Neural progenitor cell (in vitro differentiated cells): ENCODE data around the gene ARHGAP42. TPM values are rescaled to one million over a fixed set of nuclear protein-coding genes. Genes with fewer than 3 reads are reported as not detected.

ENCODE experiments used
- DNase-seq: peaks from one replicate; pipeline ENCODE4 v3.0.0-alpha.2; 2016; ENCODE audit warnings: low spot score
- H2AFZ ChIP-seq: fragments of 200-600 bp; sonication (generic); replicated peaks from 2 replicates; pipeline ENCODE4 v1.6.1; 2016; ENCODE audit warnings: antibody characterized with exemption
- H3F3A ChIP-seq: fragments of 200-600 bp; sonication (generic); 2 replicates; pipeline ENCODE4 v1.6.1; 2016; ENCODE audit warnings: antibody characterized with exemption, low read depth
- H3K27ac ChIP-seq: fragments of 200-600 bp; sonication (generic); 2 replicates; pipeline ENCODE4 v1.5.1; 2016; ENCODE audit warnings: mild to moderate bottlenecking
- H3K27me3 ChIP-seq: fragments of 200-600 bp; sonication (generic); 2 replicates; pipeline ENCODE4 v1.6.1; 2016; ENCODE audit warnings: mild to moderate bottlenecking, moderate library complexity
- H3K36me3 ChIP-seq: fragments of 200-600 bp; sonication (generic); 2 replicates; pipeline ENCODE4 v1.5.1; 2016
- H3K4me1 ChIP-seq: fragments of 200-600 bp; sonication (generic); 2 replicates; pipeline ENCODE4 v1.6.1; 2016; ENCODE audit warnings: mixed run types
- H3K4me2 ChIP-seq: fragments of 200-600 bp; sonication (generic); 2 replicates; pipeline ENCODE4 v1.6.1; 2016
- H3K4me3 ChIP-seq: fragments of 200-600 bp; sonication (generic); 2 replicates; pipeline ENCODE4 v1.5.1; 2016
- H3K79me2 ChIP-seq: fragments of 200-600 bp; sonication (generic); 2 replicates; pipeline ENCODE4 v1.6.1; 2016; ENCODE audit warnings: low read depth
- H3K9ac ChIP-seq: fragments of 200-600 bp; sonication (generic); 2 replicates; pipeline ENCODE4 v1.6.1; 2016
- H3K9me3 ChIP-seq: fragments of 200-600 bp; sonication (generic); 2 replicates; pipeline ENCODE4 v1.5.1; 2016; ENCODE audit warnings: low read depth
- H4K20me1 ChIP-seq: fragments of 200-600 bp; sonication (generic); 2 replicates; pipeline ENCODE4 v1.6.1; 2016; ENCODE audit warnings: low read depth
- H3K27ac Mint-ChIP-seq: 3 replicates; pipeline ENCODE4 v1.8.0; 2021; ENCODE audit warnings: mixed read lengths
- H3K27me3 Mint-ChIP-seq: 2 replicates; pipeline ENCODE4 v1.8.0; 2022; ENCODE audit warnings: low read depth, mild to moderate bottlenecking, inconsistent platforms, moderate library complexity, mixed read lengths; ENCODE audit not compliant: insufficient read depth
- H3K36me3 Mint-ChIP-seq: 3 replicates; pipeline ENCODE4 v1.8.0; 2021; ENCODE audit warnings: mixed read lengths
- H3K4me1 Mint-ChIP-seq: 3 replicates; pipeline ENCODE4 v1.8.0; 2021; ENCODE audit warnings: mixed read lengths
- H3K4me3 Mint-ChIP-seq: 3 replicates; pipeline ENCODE4 v1.8.0; 2021; ENCODE audit warnings: mild to moderate bottlenecking, moderate library complexity, mixed read lengths
- H3K9me3 Mint-ChIP-seq: 3 replicates; pipeline ENCODE4 v1.8.0; 2020; ENCODE audit warnings: mixed read lengths
- EZH2 ChIP-seq: fragments of 200-600 bp; sonication (generic); IDR thresholded peaks from 2 replicates; pipeline ENCODE4 v1.6.1; 2017; ENCODE audit warnings: antibody characterized with exemption, mild to moderate bottlenecking, moderate library complexity
- EZH2phosphoT487 ChIP-seq: fragments of 200-600 bp; sonication (generic); IDR thresholded peaks from 2 replicates; pipeline ENCODE4 v1.6.1; 2017; ENCODE audit warnings: antibody characterized with exemption
- total RNA-seq: library from RNA; depleted of rRNA; stranded (reverse); fragments of >200 nt; gene quantifications from 2 replicates; pipeline ENCODE4 v1.2.3, GENCODE V29; 2015; ENCODE audit warnings: low replicate concordance
- TF ChIP-seq, protein P1 (sequence below): fragments of 200-600 bp; sonication (generic); IDR thresholded peaks from 2 replicates; pipeline ENCODE4 v1.5.1; 2017; ENCODE audit warnings: antibody characterized with exemption, mild to moderate bottlenecking

The ARHGAP42 gene
- total RNA-seq, 1 donor from 2014 or later: 31.0 TPM

DNA sequence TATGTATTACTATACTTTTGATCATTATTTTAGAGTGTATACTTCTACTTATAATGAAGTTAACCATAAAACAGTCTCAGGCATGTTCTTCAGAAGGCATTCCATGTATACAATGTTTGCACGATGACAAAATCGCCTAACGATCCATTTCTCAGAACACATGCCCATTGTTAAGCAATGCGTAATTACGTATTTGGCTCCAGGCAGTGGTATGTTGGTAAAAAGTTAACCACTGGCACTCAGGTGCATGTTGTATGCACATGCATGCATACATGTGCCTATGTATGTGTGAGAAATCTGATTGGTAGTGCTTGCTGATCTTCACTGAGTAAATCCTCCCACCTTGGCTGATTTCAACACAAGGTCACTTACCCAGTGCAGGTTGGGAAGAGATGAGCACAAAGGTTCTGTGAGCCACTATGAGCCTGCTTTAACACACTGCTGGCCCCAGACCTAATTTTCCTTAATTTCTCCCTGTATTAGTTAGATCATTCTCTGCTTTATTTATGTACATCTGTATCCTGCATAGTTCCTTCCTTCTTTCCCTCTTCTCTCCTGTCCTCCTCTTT, 164.6 kb downstream of the ARHGAP42 start:
- Mint-ChIP-seq H3K27ac (no peak overlapping the region), H3K4me1 (peaks cover 6% of the 10 kb centered on the region), H3K27me3 (no peaks in the 10 kb centered on the region), H3K9me3 (no peaks in the 10 kb centered on the region), H3K4me3 (no peak overlapping the region), H3K36me3 (no peaks in the 10 kb centered on the region)
- Histone ChIP-seq H3F3A (peaks cover 3% of the 10 kb centered on the region), H3K4me2 (no peak overlapping the region), H3K4me3 (no peak overlapping the region), H3K27ac (no peak overlapping the region), H3K36me3 (no peaks in the 10 kb centered on the region), H3K9me3 (no peaks in the 10 kb centered on the region), H4K20me1 (no peaks in the 10 kb centered on the region), H3K27me3 (no peaks in the 10 kb centered on the region), H3K9ac (no peak overlapping the region), H2AFZ (no peak overlapping the region), H3K79me2 (no peaks in the 10 kb centered on the region), H3K4me1 (peaks cover 22% of the 10 kb centered on the region)
- no peak for DNase-seq
- TF ChIP-seq EZH2 (no peak), EZH2phosphoT487 (no peak)
- TF ChIP-seq, protein P1, sequence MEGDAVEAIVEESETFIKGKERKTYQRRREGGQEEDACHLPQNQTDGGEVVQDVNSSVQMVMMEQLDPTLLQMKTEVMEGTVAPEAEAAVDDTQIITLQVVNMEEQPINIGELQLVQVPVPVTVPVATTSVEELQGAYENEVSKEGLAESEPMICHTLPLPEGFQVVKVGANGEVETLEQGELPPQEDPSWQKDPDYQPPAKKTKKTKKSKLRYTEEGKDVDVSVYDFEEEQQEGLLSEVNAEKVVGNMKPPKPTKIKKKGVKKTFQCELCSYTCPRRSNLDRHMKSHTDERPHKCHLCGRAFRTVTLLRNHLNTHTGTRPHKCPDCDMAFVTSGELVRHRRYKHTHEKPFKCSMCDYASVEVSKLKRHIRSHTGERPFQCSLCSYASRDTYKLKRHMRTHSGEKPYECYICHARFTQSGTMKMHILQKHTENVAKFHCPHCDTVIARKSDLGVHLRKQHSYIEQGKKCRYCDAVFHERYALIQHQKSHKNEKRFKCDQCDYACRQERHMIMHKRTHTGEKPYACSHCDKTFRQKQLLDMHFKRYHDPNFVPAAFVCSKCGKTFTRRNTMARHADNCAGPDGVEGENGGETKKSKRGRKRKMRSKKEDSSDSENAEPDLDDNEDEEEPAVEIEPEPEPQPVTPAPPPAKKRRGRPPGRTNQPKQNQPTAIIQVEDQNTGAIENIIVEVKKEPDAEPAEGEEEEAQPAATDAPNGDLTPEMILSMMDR: no peak

DNA sequence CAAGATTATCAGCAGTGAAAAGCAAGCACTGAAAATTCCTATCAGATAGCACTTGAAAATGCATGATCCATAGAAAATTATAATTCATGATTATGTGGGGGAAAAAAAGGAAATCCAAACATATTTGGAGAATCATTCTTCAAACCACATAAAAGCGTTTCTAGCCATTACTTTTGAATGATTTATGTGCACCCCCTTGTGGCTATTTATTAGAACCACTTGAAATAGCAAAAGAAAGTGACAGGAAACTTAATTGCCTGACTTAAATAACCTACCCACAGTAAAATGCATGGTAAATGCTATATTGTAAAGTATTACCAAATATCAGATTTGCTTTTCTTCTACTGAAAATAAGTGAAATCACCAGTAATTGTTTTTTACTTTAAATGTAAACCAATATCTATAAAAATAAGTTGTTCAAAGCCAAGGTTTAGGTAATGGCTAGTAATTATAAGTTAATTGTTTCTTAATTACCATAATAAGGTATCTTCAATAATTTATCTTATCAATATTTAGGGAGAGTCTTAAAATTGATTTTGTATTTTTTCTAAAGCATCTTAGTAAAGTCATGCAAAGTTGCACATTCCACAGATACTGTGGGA, 168.5 kb downstream of the ARHGAP42 start:
- H3K4me3 ChIP-seq: no peak overlapping the region
- no peaks in the 10 kb centered on the region for H3K27me3 Mint-ChIP-seq
- H3K9ac ChIP-seq: no peak overlapping the region
- peak overlapping the region; percentile 43 for H3K4me2 ChIP-seq
- H3F3A ChIP-seq: peaks cover 3% of the 10 kb centered on the region
- no peak overlapping the region for H2AFZ ChIP-seq
- H4K20me1 ChIP-seq: no peaks in the 10 kb centered on the region
- DNase-seq: peak; percentile 60
- TF ChIP-seq, protein P1: peak; percentile 83
- no peak for TF ChIP-seq EZH2phosphoT487
- no peaks in the 10 kb centered on the region for H3K36me3 Mint-ChIP-seq
- peaks cover 15% of the 10 kb centered on the region for H3K4me1 Mint-ChIP-seq
- no peaks in the 10 kb centered on the region for H3K27me3 ChIP-seq
- H3K9me3 ChIP-seq: no peaks in the 10 kb centered on the region
- H3K27ac ChIP-seq: no peak overlapping the region
- H3K4me3 Mint-ChIP-seq: no peak overlapping the region
- no peaks in the 10 kb centered on the region for H3K9me3 Mint-ChIP-seq
- peaks cover 34% of the 10 kb centered on the region for H3K4me1 ChIP-seq
- H3K79me2 ChIP-seq: no peaks in the 10 kb centered on the region
- H3K36me3 ChIP-seq: no peaks in the 10 kb centered on the region
- H3K27ac Mint-ChIP-seq: no peak overlapping the region

DNA sequence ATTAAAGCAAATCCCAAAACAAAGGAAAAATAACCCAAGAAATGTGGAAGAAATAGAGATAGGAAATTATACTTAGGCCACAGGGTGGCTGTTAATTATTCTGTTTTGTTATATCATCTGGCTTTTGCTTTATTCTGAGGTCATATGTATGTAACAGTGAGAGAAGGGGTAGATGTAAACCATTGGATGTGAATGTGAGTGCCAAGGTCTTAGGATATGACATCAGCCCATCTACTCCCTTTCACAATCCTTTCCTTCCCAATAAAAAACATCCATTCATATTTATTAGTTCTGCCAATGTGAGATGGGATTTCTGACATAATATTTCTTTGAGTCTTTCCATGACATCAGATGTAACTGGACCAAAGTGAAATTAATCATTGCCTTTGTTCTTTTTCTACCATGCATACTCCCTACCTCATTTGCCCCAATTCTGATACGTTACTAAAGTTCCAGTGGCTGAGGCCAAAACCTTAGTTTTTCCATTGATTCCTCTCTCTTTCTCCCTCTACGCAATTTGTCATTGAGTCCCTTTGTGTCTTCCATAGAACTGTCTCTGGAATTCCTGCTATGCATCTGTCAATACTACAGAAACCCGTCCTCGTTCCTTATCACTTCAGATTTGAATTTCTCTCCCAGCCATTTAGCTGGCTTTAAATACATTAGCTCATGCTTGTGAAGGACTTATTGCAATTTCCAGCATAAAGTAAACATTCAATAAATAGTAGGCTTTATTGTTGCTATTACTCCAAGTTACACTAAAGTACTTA, 170.3 kb downstream of the ARHGAP42 start:
- peak; percentile 57 for DNase-seq
- Mint-ChIP-seq H3K36me3 (no peaks in the 10 kb centered on the region), H3K4me1 (peaks cover 15% of the 10 kb centered on the region), H3K9me3 (no peaks in the 10 kb centered on the region), H3K27ac (no peak overlapping the region), H3K27me3 (no peaks in the 10 kb centered on the region), H3K4me3 (no peak overlapping the region)
- Histone ChIP-seq H3F3A (peaks cover 3% of the 10 kb centered on the region), H3K9ac (no peak overlapping the region), H3K27me3 (no peaks in the 10 kb centered on the region), H3K27ac (no peak overlapping the region), H3K9me3 (no peaks in the 10 kb centered on the region), H2AFZ (no peak overlapping the region), H3K36me3 (no peaks in the 10 kb centered on the region), H4K20me1 (no peaks in the 10 kb centered on the region), H3K4me2 (peak overlapping the region; percentile 18), H3K4me3 (no peak overlapping the region), H3K79me2 (no peaks in the 10 kb centered on the region), H3K4me1 (peaks cover 34% of the 10 kb centered on the region)
- TF ChIP-seq EZH2 (no peak), EZH2phosphoT487 (no peak)
- TF ChIP-seq, protein P1: no peak
